K562 (cell line): ENCODE results near the gene SULT1C4.

Experiments used
- CREB1 ChIP-seq, 2 experiments: sonication (generic) in 1 of 2; formaldehyde crosslinking in 1 of 2; IDR thresholded peaks; 2 replicates each; pipeline versions ENCODE4 v1.6.1 to v1.8.0; 2012 to 2022; ENCODE audit warnings: inconsistent platforms in 1 of 2, mild to moderate bottlenecking in 1 of 2, missing genetic modification reagents in 1 of 2, moderate library complexity in 1 of 2
- NRF1 ChIP-seq, 2 experiments: fragments of 450-650 bp; IDR thresholded peaks in 1 of 2; conservative IDR thresholded peaks in 1 of 2; 2 replicates each; pipeline ENCODE4 v1.6.1; 2014; ENCODE audit warnings: mild to moderate bottlenecking in 2 of 2
- SIN3A ChIP-seq, 2 experiments: fragments of 150-350 bp in 1 of 2; IDR thresholded peaks; 2 replicates each; pipeline ENCODE4 v1.6.1; 2011 to 2016; ENCODE audit warnings: borderline replicate concordance in 2 of 2, low read depth in 2 of 2, low read length in 2 of 2, mild to moderate bottlenecking in 2 of 2, moderate library complexity in 2 of 2; ENCODE audit not compliant: control insufficient read depth in 1 of 2

DNA sequence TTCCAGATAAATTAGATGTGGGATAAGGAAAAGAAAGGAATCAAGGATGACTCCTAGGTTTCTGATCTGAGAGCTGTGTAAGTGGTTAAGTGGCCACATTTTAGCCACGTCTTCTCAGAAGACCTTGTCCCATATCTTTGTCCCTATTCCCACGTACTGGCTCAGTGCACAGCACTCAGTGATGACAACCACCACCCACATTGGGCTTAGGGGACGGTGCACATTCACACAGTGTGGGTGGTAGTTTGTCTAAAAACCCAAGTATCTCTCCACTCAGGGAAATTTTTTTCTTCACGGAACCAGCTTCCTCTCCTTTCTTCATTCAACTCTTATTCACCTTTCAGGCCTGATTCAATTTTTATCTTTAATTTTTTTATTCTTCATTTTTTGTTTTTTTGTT, 40.7 kb downstream of the SULT1C4 start:
- TF ChIP-seq NRF1 (conservative IDR thresholded peaks at IDR 0.05 in 1 of 2, IDR thresholded peaks at IDR 0.05 in 1 of 2) (no peak), SIN3A (IDR thresholded peaks at IDR 0.05; ENCODE audit: borderline replicate concordance in 2 of 2, control insufficient read depth in 1 of 2, low read depth in 2 of 2, low read length in 2 of 2) (no peak), CREB1 (IDR thresholded peaks at IDR 0.05) (no peak), CREB1 (CRISPR knock-in tag; IDR thresholded peaks at IDR 0.05) (no peak)
